ENCODE results near the gene FREM3.
A peak's percentile ranks its signal among the peaks of the same experiment; 100 is the strongest.
"Not testable (repeated sequence)": the region's sequence is repeated elsewhere in the genome, so short reads cannot be mapped to it uniquely, and the experiment has no call there.

FREM3 gene

DNA sequence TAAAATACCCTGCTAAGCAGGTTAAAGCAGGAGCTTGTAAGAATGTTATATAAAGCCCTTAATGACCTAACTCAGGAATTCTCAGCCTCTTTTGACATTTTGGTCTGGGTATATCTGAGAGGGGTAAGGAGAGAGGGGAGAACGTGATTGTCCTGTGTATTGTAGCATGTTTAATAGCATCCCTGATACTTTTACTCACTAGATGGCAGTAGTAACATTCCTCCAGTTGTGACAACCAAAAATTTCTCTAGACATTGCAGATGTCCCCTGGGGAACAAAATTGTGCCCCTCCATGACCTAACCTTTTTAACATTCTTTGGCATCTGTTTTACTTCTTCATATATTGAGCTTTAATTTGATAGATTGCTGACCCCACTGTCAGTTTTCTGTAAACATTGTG lies 169.1 kb downstream of the FREM3 start:
- TF ChIP-seq, protein P1, sequence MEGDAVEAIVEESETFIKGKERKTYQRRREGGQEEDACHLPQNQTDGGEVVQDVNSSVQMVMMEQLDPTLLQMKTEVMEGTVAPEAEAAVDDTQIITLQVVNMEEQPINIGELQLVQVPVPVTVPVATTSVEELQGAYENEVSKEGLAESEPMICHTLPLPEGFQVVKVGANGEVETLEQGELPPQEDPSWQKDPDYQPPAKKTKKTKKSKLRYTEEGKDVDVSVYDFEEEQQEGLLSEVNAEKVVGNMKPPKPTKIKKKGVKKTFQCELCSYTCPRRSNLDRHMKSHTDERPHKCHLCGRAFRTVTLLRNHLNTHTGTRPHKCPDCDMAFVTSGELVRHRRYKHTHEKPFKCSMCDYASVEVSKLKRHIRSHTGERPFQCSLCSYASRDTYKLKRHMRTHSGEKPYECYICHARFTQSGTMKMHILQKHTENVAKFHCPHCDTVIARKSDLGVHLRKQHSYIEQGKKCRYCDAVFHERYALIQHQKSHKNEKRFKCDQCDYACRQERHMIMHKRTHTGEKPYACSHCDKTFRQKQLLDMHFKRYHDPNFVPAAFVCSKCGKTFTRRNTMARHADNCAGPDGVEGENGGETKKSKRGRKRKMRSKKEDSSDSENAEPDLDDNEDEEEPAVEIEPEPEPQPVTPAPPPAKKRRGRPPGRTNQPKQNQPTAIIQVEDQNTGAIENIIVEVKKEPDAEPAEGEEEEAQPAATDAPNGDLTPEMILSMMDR (IDR thresholded peaks at IDR 0.05): no peak
- Mint-ChIP-seq H3K27ac (peak overlapping the region; percentile 68), H3K9me3 (no peaks in the 10 kb centered on the region), H3K36me3 (ENCODE audit: low read depth) (peaks cover 88% of the 10 kb centered on the region), H3K27me3 (ENCODE audit: low read depth, poor library complexity) (no peaks in the 10 kb centered on the region), H3K4me3 (no peak overlapping the region), H3K4me1 (no peaks in the 10 kb centered on the region)
- no peak for DNase-seq

DNA sequence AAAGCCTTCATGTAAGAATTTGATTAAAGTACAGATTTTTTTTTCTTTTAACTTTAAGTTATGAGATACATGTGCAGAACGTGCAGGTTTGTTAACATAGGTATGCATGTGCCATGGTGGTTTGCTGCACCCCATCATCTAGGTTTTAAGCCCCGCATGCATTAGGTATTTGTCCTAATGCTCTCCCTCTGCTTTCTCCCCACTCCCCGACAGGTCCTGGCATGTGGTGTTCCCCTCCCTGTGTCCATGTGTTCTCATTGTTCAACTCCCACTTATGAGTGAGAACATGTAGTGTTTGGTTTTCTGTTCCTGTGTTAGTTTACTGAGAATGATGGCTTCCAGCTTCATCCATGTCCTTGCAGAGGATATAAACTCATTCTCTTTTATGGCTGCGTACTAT lies 172.4 kb downstream of the FREM3 start:
- Mint-ChIP-seq H3K27ac (peak overlapping the region; percentile 93), H3K36me3 (ENCODE audit: low read depth) (peaks cover 82% of the 10 kb centered on the region)
- not testable (repeated sequence) for H3K4me3 Mint-ChIP-seq; H3K4me1 Mint-ChIP-seq; H3K27me3 Mint-ChIP-seq (ENCODE audit: low read depth, poor library complexity); H3K9me3 Mint-ChIP-seq; DNase-seq

Data from nephron progenitor cell (in vitro differentiated cells).